ENCODE results near the gene EIF1AX. TPM values are rescaled to one million over a fixed set of nuclear protein-coding genes. Genes with fewer than 3 reads are reported as not detected.

EIF1AX gene
- total RNA-seq, 1 experiment from 2014 or later: 55.5 TPM

DNA sequence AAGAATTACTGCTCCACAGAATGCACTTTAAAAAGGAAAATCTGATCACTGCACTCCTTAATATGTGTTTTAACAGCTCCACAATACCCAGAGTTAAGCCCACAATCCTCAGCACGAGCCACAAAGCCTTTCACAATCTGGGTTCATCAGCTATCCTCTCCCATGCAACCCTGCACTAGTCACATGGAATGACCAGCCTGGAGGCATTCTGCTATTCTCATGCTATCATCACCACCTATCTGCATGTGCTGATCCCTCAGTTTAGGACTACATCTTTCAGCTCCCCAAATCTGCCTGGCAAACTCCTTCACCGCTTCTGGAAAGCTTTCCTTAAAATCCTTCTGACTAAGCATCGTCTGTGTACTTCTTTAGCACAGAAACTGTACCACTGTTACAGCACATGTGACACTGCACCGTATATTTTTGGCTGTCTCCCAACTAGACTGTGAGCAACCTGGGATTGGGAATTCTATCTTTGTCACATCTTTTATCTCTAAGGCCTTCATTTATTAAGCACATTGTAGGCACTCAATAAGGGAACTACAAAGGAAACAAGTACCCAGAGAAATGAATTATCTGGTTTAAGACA lies 18.3 kb upstream of the EIF1AX start:
- Histone ChIP-seq H3K9ac (ENCODE audit: low read length) (no peak overlapping the region), H3K36me3 (ENCODE audit: insufficient read depth, low read length) (peaks cover 12% of the 10 kb centered on the region; the same call in 1 of the 2 replicates), H3K9me3 (ENCODE audit: low read length) (no peaks in the 10 kb centered on the region), H3K79me2 (ENCODE audit: low read length) (no peaks in the 10 kb centered on the region), H3K27me3 (ENCODE audit: low read length) (no peaks in the 10 kb centered on the region), H2AFZ (ENCODE audit: low read length) (no peak overlapping the region), H3K4me1 (ENCODE audit: low read length) (no peaks in the 10 kb centered on the region), H3K27ac (ENCODE audit: low read length) (no peak overlapping the region), H3K4me3 (ENCODE audit: low read length) (no peak overlapping the region), H4K20me1 (ENCODE audit: insufficient read depth, low read depth, low read length) (no peaks in the 10 kb centered on the region), H3K9me2 (replicated peaks; ENCODE audit: insufficient read depth, low read length) (no peaks in the 10 kb centered on the region), H3K4me2 (ENCODE audit: low read depth, low read length, poor library complexity, severe bottlenecking) (no peak overlapping the region)
- DNase-seq: no peak

- Histone ChIP-seq H3K9me3 (ENCODE audit: low read length) (no peaks in the 10 kb centered on the region), H3K27me3 (ENCODE audit: low read length) (no peaks in the 10 kb centered on the region), H3K4me3 (ENCODE audit: low read length) (no peak overlapping the region), H3K27ac (ENCODE audit: low read length) (no peak overlapping the region), H3K36me3 (ENCODE audit: insufficient read depth, low read length) (peaks cover 18% of the 10 kb centered on the region; the same call in 1 of the 2 replicates), H3K4me2 (ENCODE audit: low read depth, low read length, poor library complexity, severe bottlenecking) (no peak overlapping the region), H2AFZ (ENCODE audit: low read length) (no peak overlapping the region), H3K9me2 (replicated peaks; ENCODE audit: insufficient read depth, low read length) (no peaks in the 10 kb centered on the region), H3K79me2 (ENCODE audit: low read length) (no peaks in the 10 kb centered on the region), H4K20me1 (ENCODE audit: insufficient read depth, low read depth, low read length) (no peaks in the 10 kb centered on the region), H3K9ac (ENCODE audit: low read length) (no peak overlapping the region), H3K4me1 (ENCODE audit: low read length) (peaks cover 15% of the 10 kb centered on the region)
- no peak for DNase-seq
Observed at GRCh38 chrX:20151689-20152088, 10.1 kb upstream of the EIF1AX start.

DNA sequence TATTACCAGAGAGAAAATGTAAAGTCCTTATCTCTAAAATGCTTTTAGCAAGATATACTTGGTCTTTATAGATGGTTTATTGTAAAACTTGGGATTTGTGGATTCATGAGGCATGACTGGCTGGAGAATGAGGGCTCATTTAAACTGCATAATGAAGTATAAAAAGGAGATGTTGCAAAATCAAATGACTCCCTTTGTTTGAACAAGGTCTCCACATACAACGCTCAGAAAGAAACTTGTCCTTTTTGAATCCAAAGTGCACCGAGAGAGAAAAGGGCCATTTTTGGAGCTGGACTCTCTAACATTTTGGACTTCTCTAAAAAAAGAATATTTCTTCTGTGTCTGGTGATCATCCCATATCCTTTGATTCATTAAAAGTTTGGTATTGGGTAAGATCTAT lies 7.7 kb upstream of the EIF1AX start:
- Histone ChIP-seq H3K4me2 (ENCODE audit: low read depth, low read length, poor library complexity, severe bottlenecking) (no peak overlapping the region), H3K27me3 (ENCODE audit: low read length) (no peaks in the 10 kb centered on the region), H3K79me2 (ENCODE audit: low read length) (no peaks in the 10 kb centered on the region), H3K36me3 (ENCODE audit: insufficient read depth, low read length) (peaks cover 4% of the 10 kb centered on the region; the same call in 1 of the 2 replicates), H3K4me1 (ENCODE audit: low read length) (peaks cover 15% of the 10 kb centered on the region), H3K9ac (ENCODE audit: low read length) (no peak overlapping the region), H3K9me3 (ENCODE audit: low read length) (no peaks in the 10 kb centered on the region), H3K4me3 (ENCODE audit: low read length) (no peak overlapping the region), H3K9me2 (replicated peaks; ENCODE audit: insufficient read depth, low read length) (no peaks in the 10 kb centered on the region), H2AFZ (ENCODE audit: low read length) (no peak overlapping the region), H4K20me1 (ENCODE audit: insufficient read depth, low read depth, low read length) (no peaks in the 10 kb centered on the region), H3K27ac (ENCODE audit: low read length) (no peak overlapping the region)
- DNase-seq: no peak

DNA sequence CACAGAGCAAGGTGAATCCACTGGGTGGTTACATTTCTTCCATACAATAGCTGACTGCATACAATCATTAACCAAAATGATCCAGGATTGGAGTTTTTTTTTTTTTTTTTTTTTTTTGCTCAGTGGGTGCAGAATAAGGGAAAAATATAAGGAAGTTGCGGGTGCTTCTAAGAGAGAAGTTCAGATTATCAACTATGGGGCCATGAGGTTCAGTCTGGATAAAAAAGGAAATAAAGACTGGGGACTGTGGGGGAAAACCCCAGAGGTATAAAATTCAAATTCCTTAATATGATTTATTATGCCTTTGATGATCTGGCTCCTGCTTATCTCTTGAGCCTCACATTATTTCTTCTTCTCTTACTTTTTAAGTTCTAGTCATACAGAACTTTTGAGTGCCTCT lies 5.9 kb upstream of the EIF1AX start:
- Histone ChIP-seq H3K4me2 (ENCODE audit: low read depth, low read length, poor library complexity, severe bottlenecking) (peak overlapping the region; percentile 12), H3K9me3 (ENCODE audit: low read length) (no peaks in the 10 kb centered on the region), H3K4me1 (ENCODE audit: low read length) (peaks cover 20% of the 10 kb centered on the region), H3K4me3 (ENCODE audit: low read length) (no peak overlapping the region), H3K27me3 (ENCODE audit: low read length) (no peaks in the 10 kb centered on the region), H3K36me3 (ENCODE audit: insufficient read depth, low read length) (no peaks in the 10 kb centered on the region), H3K9me2 (replicated peaks; ENCODE audit: insufficient read depth, low read length) (no peaks in the 10 kb centered on the region), H2AFZ (ENCODE audit: low read length) (no peak overlapping the region), H4K20me1 (ENCODE audit: insufficient read depth, low read depth, low read length) (no peaks in the 10 kb centered on the region), H3K27ac (ENCODE audit: low read length) (0 out of 2 replicates have a peak overlapping the region, but pooled peaks have one; percentile 29), H3K79me2 (ENCODE audit: low read length) (no peaks in the 10 kb centered on the region), H3K9ac (ENCODE audit: low read length) (no peak overlapping the region)
- no peak for DNase-seq

GRCh38 chrX:20144491-20144890 lies 2.9 kb upstream of the EIF1AX start:
- Histone ChIP-seq H3K4me1 (ENCODE audit: low read length) (peaks cover 36% of the 10 kb centered on the region), H3K79me2 (ENCODE audit: low read length) (peaks cover 21% of the 10 kb centered on the region), H3K36me3 (ENCODE audit: insufficient read depth, low read length) (peaks cover 7% of the 10 kb centered on the region), H4K20me1 (ENCODE audit: insufficient read depth, low read depth, low read length) (peaks cover 18% of the 10 kb centered on the region), H3K9ac (ENCODE audit: low read length) (no peak overlapping the region), H3K27me3 (ENCODE audit: low read length) (no peaks in the 10 kb centered on the region), H2AFZ (ENCODE audit: low read length) (no peak overlapping the region), H3K9me3 (ENCODE audit: low read length) (no peaks in the 10 kb centered on the region), H3K4me2 (ENCODE audit: low read depth, low read length, poor library complexity, severe bottlenecking) (no peak overlapping the region), H3K4me3 (ENCODE audit: low read length) (no peak overlapping the region), H3K27ac (ENCODE audit: low read length) (no peak overlapping the region), H3K9me2 (replicated peaks; ENCODE audit: insufficient read depth, low read length) (no peaks in the 10 kb centered on the region)
- DNase-seq: no peak

DNA sequence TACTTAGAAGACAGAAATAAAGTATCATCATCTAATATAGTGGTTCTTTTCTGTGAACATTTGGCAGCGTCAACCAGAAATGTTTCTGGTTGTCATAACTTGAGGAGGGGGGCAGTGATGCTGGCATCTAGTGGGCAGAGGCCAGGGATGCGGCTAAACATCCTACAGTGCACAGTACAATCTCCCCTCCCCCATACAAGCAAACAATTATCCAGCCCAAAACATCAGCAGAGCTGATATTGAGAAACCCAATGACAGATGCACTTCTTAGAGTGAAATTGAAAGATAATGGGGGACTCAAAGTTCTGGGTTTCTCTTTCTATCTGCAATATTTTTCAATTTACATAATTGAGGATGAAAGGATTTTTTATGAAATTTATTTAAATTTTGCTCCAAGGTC lies 1.9 kb upstream of the EIF1AX start:
- peaks cover 30% of the 10 kb centered on the region for H3K79me2 ChIP-seq (ENCODE audit: low read length)
- peaks cover 17% of the 10 kb centered on the region for H3K36me3 ChIP-seq (ENCODE audit: insufficient read depth, low read length)
- no peak for DNase-seq
- H2AFZ ChIP-seq (ENCODE audit: low read length): no peak overlapping the region
- no peak overlapping the region for H3K4me3 ChIP-seq (ENCODE audit: low read length)
- no peaks in the 10 kb centered on the region for H3K9me3 ChIP-seq (ENCODE audit: low read length)
- H3K9ac ChIP-seq (ENCODE audit: low read length): no peak overlapping the region
- H4K20me1 ChIP-seq (ENCODE audit: insufficient read depth, low read depth, low read length): peaks cover 27% of the 10 kb centered on the region
- H3K27me3 ChIP-seq (ENCODE audit: low read length): no peaks in the 10 kb centered on the region
- no peaks in the 10 kb centered on the region for H3K9me2 ChIP-seq (replicated peaks; ENCODE audit: insufficient read depth, low read length)
- H3K27ac ChIP-seq (ENCODE audit: low read length): no peak overlapping the region
- H3K4me1 ChIP-seq (ENCODE audit: low read length): peaks cover 37% of the 10 kb centered on the region
- H3K4me2 ChIP-seq (ENCODE audit: low read depth, low read length, poor library complexity, severe bottlenecking): no peak overlapping the region

DNA sequence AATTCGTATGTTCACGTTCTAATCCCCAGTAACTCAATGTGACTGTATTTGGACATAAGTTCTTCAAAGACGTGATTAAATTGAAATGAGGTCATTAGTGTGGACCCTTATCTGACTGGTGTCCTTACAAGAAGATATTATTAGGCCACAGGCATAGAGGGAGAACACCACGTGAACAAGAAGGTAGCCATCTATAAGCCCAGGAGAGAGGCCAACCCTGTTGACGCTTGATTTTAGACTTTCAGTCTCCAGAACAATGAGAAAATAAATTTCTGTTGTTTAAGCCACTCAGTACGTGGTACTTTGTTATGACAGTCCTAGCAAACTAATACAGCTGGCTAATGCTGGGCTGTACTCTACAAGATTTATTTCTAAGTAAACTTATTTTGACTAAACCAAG lies 1.5 kb upstream of the EIF1AX start:
- Histone ChIP-seq H3K4me2 (ENCODE audit: low read depth, low read length, poor library complexity, severe bottlenecking) (peak overlapping the region; percentile 75), H2AFZ (ENCODE audit: low read length) (no peak overlapping the region), H3K27ac (ENCODE audit: low read length) (no peak overlapping the region)

GRCh38 chrX:20140420-20140819 lies 1.2 kb downstream of the EIF1AX start:
- H3K79me2 ChIP-seq (ENCODE audit: low read length): peaks cover 57% of the 10 kb centered on the region
- peak overlapping the region; percentile 94 for H3K4me3 ChIP-seq (ENCODE audit: low read length)
- peak overlapping the region; percentile 39; the same call in 1 of the 2 replicates for H3K27ac ChIP-seq (ENCODE audit: low read length)

More for the DNA sequence above, 1.5 kb upstream of the EIF1AX start:
- Histone ChIP-seq H3K79me2 (ENCODE audit: low read length) (peaks cover 35% of the 10 kb centered on the region), H3K36me3 (ENCODE audit: insufficient read depth, low read length) (peaks cover 21% of the 10 kb centered on the region), H3K9me3 (ENCODE audit: low read length) (no peaks in the 10 kb centered on the region), H4K20me1 (ENCODE audit: insufficient read depth, low read depth, low read length) (peaks cover 30% of the 10 kb centered on the region), H3K9me2 (replicated peaks; ENCODE audit: insufficient read depth, low read length) (no peaks in the 10 kb centered on the region), H3K27me3 (ENCODE audit: low read length) (no peaks in the 10 kb centered on the region), H3K4me1 (ENCODE audit: low read length) (peaks cover 32% of the 10 kb centered on the region), H3K4me3 (ENCODE audit: low read length) (no peak overlapping the region), H3K9ac (ENCODE audit: low read length) (no peak overlapping the region)
- no peak for DNase-seq

More at GRCh38 chrX:20140420-20140819, 1.2 kb downstream of the EIF1AX start:
- DNase-seq: peak; percentile 65
- Histone ChIP-seq H3K36me3 (ENCODE audit: insufficient read depth, low read length) (peaks cover 44% of the 10 kb centered on the region), H3K4me2 (ENCODE audit: low read depth, low read length, poor library complexity, severe bottlenecking) (peak overlapping the region; percentile 88), H3K4me1 (ENCODE audit: low read length) (peaks cover 25% of the 10 kb centered on the region), H3K27me3 (ENCODE audit: low read length) (no peaks in the 10 kb centered on the region), H3K9me2 (replicated peaks; ENCODE audit: insufficient read depth, low read length) (no peaks in the 10 kb centered on the region), H3K9ac (ENCODE audit: low read length) (peak overlapping the region; percentile 94), H3K9me3 (ENCODE audit: low read length) (no peaks in the 10 kb centered on the region), H4K20me1 (ENCODE audit: insufficient read depth, low read depth, low read length) (peaks cover 44% of the 10 kb centered on the region), H2AFZ (ENCODE audit: low read length) (no peak overlapping the region)
